Measurements from ENCODE around the gene FUZ.
A peak's percentile ranks its signal among the peaks of the same experiment; 100 is the strongest.

The FUZ gene

GRCh38 chr19:49849433-49850220 lies 36.5 kb upstream of the FUZ start:
- no peak overlapping the region for H3K9ac ChIP-seq (ENCODE audit: low read length)
- peaks cover 27% of the 10 kb centered on the region for H3K4me1 ChIP-seq (ENCODE audit: insufficient read depth, low read length)
- H3K27ac ChIP-seq (ENCODE audit: low read depth, low read length): peak overlapping the region; percentile 95
- no peaks in the 10 kb centered on the region for H3K9me3 ChIP-seq (ENCODE audit: low read length)
- peak overlapping the region; percentile 12 to 70 for H3K4me3 ChIP-seq (ENCODE audit: low read depth in 1 of 2, low read length in 2 of 2)
- no peaks in the 10 kb centered on the region for H3K27me3 ChIP-seq (ENCODE audit: control insufficient read depth in 1 of 2, insufficient read depth in 2 of 2, low read length in 2 of 2)
- no peaks in the 10 kb centered on the region for H3K36me3 ChIP-seq (ENCODE audit: insufficient read depth, low read length)

- H3K27me3 ChIP-seq (ENCODE audit: control insufficient read depth in 1 of 2, insufficient read depth in 2 of 2, low read length in 2 of 2): no peaks in the 10 kb centered on the region
- peaks cover 27% of the 10 kb centered on the region for H3K4me1 ChIP-seq (ENCODE audit: insufficient read depth, low read length)
- no peak overlapping the region for H3K27ac ChIP-seq (ENCODE audit: low read depth, low read length)
- H3K9me3 ChIP-seq (ENCODE audit: low read length): no peaks in the 10 kb centered on the region
- no peak overlapping the region for H3K9ac ChIP-seq (ENCODE audit: low read length)
- peak overlapping the region in 1 of 2 donors; percentile 12 for H3K4me3 ChIP-seq (ENCODE audit: low read depth in 1 of 2, low read length in 2 of 2)
- H3K36me3 ChIP-seq (ENCODE audit: insufficient read depth, low read length): no peaks in the 10 kb centered on the region
Observed at GRCh38 chr19:49848938-49849337, 35.8 kb upstream of the FUZ start.

- Histone ChIP-seq H3K4me1 (ENCODE audit: insufficient read depth, low read length) (peaks cover 18% of the 10 kb centered on the region), H3K4me3 (ENCODE audit: low read depth in 1 of 2, low read length in 2 of 2) (no peak overlapping the region), H3K9me3 (ENCODE audit: low read length) (no peaks in the 10 kb centered on the region), H3K27me3 (ENCODE audit: control insufficient read depth in 1 of 2, insufficient read depth in 2 of 2, low read length in 2 of 2) (no peaks in the 10 kb centered on the region), H3K9ac (ENCODE audit: low read length) (no peak overlapping the region), H3K27ac (ENCODE audit: low read depth, low read length) (no peak overlapping the region), H3K36me3 (ENCODE audit: insufficient read depth, low read length) (no peaks in the 10 kb centered on the region)
Observed at GRCh38 chr19:49847731-49848696, 34.9 kb upstream of the FUZ start.

- H3K36me3 ChIP-seq (ENCODE audit: insufficient read depth, low read length): no peaks in the 10 kb centered on the region
- no peak overlapping the region for H3K27ac ChIP-seq (ENCODE audit: low read depth, low read length)
- no peak overlapping the region for H3K4me3 ChIP-seq (ENCODE audit: low read depth in 1 of 2, low read length in 2 of 2)
- H3K9me3 ChIP-seq (ENCODE audit: low read length): no peaks in the 10 kb centered on the region
- H3K9ac ChIP-seq (ENCODE audit: low read length): no peak overlapping the region
- no peaks in the 10 kb centered on the region for H3K27me3 ChIP-seq (ENCODE audit: control insufficient read depth in 1 of 2, insufficient read depth in 2 of 2, low read length in 2 of 2)
- H3K4me1 ChIP-seq (ENCODE audit: insufficient read depth, low read length): peaks cover 7% of the 10 kb centered on the region
Observed at GRCh38 chr19:49846408-49846807, 33.3 kb upstream of the FUZ start.

- Histone ChIP-seq H3K36me3 (ENCODE audit: insufficient read depth, low read length) (no peaks in the 10 kb centered on the region), H3K9ac (ENCODE audit: low read length) (no peak overlapping the region), H3K9me3 (ENCODE audit: low read length) (no peaks in the 10 kb centered on the region), H3K27ac (ENCODE audit: low read depth, low read length) (no peak overlapping the region), H3K27me3 (ENCODE audit: control insufficient read depth in 1 of 2, insufficient read depth in 2 of 2, low read length in 2 of 2) (no peaks in the 10 kb centered on the region), H3K4me3 (ENCODE audit: low read depth in 1 of 2, low read length in 2 of 2) (no peak overlapping the region), H3K4me1 (ENCODE audit: insufficient read depth, low read length) (peaks cover 7% of the 10 kb centered on the region)
Observed at GRCh38 chr19:49845414-49845813, 32.3 kb upstream of the FUZ start.

- H3K27ac ChIP-seq (ENCODE audit: low read depth, low read length): no peak overlapping the region
- no peak overlapping the region for H3K9ac ChIP-seq (ENCODE audit: low read length)
- H3K4me3 ChIP-seq (ENCODE audit: low read depth in 1 of 2, low read length in 2 of 2): no peak overlapping the region
- H3K27me3 ChIP-seq (ENCODE audit: control insufficient read depth in 1 of 2, insufficient read depth in 2 of 2, low read length in 2 of 2): no peaks in the 10 kb centered on the region
- H3K9me3 ChIP-seq (ENCODE audit: low read length): no peaks in the 10 kb centered on the region
- H3K4me1 ChIP-seq (ENCODE audit: insufficient read depth, low read length): no peaks in the 10 kb centered on the region
- peaks cover 2% of the 10 kb centered on the region for H3K36me3 ChIP-seq (ENCODE audit: insufficient read depth, low read length)
Observed at GRCh38 chr19:49844138-49845095, 31.3 kb upstream of the FUZ start.

GRCh38 chr19:49843265-49843664 lies 30.2 kb upstream of the FUZ start:
- H3K27ac ChIP-seq (ENCODE audit: low read depth, low read length): no peak overlapping the region
- peaks cover 12% of the 10 kb centered on the region for H3K36me3 ChIP-seq (ENCODE audit: insufficient read depth, low read length)
- H3K9me3 ChIP-seq (ENCODE audit: low read length): no peaks in the 10 kb centered on the region
- H3K9ac ChIP-seq (ENCODE audit: low read length): no peak overlapping the region
- H3K27me3 ChIP-seq (ENCODE audit: control insufficient read depth in 1 of 2, insufficient read depth in 2 of 2, low read length in 2 of 2): no peaks in the 10 kb centered on the region
- no peaks in the 10 kb centered on the region for H3K4me1 ChIP-seq (ENCODE audit: insufficient read depth, low read length)
- no peak overlapping the region for H3K4me3 ChIP-seq (ENCODE audit: low read depth in 1 of 2, low read length in 2 of 2)

- H3K36me3 ChIP-seq (ENCODE audit: insufficient read depth, low read length): peaks cover 36% of the 10 kb centered on the region
- no peak overlapping the region for H3K27ac ChIP-seq (ENCODE audit: low read depth, low read length)
- no peaks in the 10 kb centered on the region for H3K9me3 ChIP-seq (ENCODE audit: low read length)
- no peak overlapping the region for H3K4me3 ChIP-seq (ENCODE audit: low read depth in 1 of 2, low read length in 2 of 2)
- H3K9ac ChIP-seq (ENCODE audit: low read length): no peak overlapping the region
- H3K4me1 ChIP-seq (ENCODE audit: insufficient read depth, low read length): no peaks in the 10 kb centered on the region
- H3K27me3 ChIP-seq (ENCODE audit: control insufficient read depth in 1 of 2, insufficient read depth in 2 of 2, low read length in 2 of 2): no peaks in the 10 kb centered on the region
Observed at GRCh38 chr19:49840736-49841249, 27.7 kb upstream of the FUZ start.

GRCh38 chr19:49840321-49840720 lies 27.2 kb upstream of the FUZ start:
- H3K36me3 ChIP-seq (ENCODE audit: insufficient read depth, low read length): peaks cover 41% of the 10 kb centered on the region
- H3K9ac ChIP-seq (ENCODE audit: low read length): no peak overlapping the region
- no peaks in the 10 kb centered on the region for H3K9me3 ChIP-seq (ENCODE audit: low read length)
- peak overlapping the region; percentile 43 for H3K27ac ChIP-seq (ENCODE audit: low read depth, low read length)
- no peaks in the 10 kb centered on the region for H3K27me3 ChIP-seq (ENCODE audit: control insufficient read depth in 1 of 2, insufficient read depth in 2 of 2, low read length in 2 of 2)
- no peak overlapping the region for H3K4me3 ChIP-seq (ENCODE audit: low read depth in 1 of 2, low read length in 2 of 2)
- H3K4me1 ChIP-seq (ENCODE audit: insufficient read depth, low read length): no peaks in the 10 kb centered on the region

- H3K27ac ChIP-seq (ENCODE audit: low read depth, low read length): peak overlapping the region; percentile 50
- no peaks in the 10 kb centered on the region for H3K9me3 ChIP-seq (ENCODE audit: low read length)
Observed at GRCh38 chr19:49839713-49840112, 26.6 kb upstream of the FUZ start.

More at GRCh38 chr19:49839713-49840112, 26.6 kb upstream of the FUZ start:
- Histone ChIP-seq H3K4me3 (ENCODE audit: low read depth in 1 of 2, low read length in 2 of 2) (no peak overlapping the region), H3K36me3 (ENCODE audit: insufficient read depth, low read length) (peaks cover 47% of the 10 kb centered on the region), H3K9ac (ENCODE audit: low read length) (no peak overlapping the region), H3K27me3 (ENCODE audit: control insufficient read depth in 1 of 2, insufficient read depth in 2 of 2, low read length in 2 of 2) (no peaks in the 10 kb centered on the region), H3K4me1 (ENCODE audit: insufficient read depth, low read length) (no peaks in the 10 kb centered on the region)
